HCEC 1CT (cell line): ENCODE measurements around the gene ZNF227.
"Not testable (repeated sequence)": the region's sequence is repeated elsewhere in the genome, so short reads cannot be mapped to it uniquely, and the experiment has no call there.

Experiments
- DNase-seq: peaks from one replicate; pipeline ENCODE4 v3.0.0-alpha.2; 2017

The ZNF227 gene

GRCh38 chr19:44253392-44253791 is 41.1 kb downstream of the ZNF227 start:
- DNase-seq: not testable (repeated sequence)

- DNase-seq: no peak
These were observed 42.2 kb downstream of the ZNF227 start for GRCh38 chr19:44254496-44254895.

DNA sequence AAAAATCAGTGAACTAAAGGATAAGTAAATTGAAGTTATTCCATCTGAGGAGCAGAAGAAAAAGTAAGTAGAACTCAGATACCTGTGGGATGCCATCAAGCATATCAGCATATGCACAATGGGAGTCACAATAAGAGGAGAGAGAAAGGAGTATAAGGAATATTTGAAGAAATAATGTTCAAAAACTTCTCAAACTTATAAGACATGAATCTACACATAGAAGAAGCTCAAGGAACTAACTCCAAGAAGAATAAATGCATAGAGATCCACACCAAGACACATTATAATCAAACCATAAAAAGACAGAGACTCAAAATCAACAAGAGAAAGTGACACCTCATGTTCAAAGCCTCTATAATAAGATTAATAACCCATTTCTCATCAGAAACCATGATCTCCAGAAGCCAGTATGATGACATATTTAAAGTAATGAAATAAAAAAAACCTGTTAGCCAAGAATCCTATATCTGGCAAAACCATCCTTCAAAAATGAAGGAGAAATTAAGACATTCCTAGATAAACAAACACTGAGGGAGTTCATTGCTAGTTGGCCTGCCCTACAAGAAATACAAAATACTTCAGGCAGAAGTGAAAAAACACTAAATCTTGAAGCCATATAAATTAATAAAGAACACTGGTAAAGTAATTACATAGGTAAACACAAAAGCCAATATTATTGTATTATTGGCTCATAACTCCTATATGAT is 43.5 kb downstream of the ZNF227 start:
- DNase-seq: no peak

GRCh38 chr19:44258136-44258535 is 45.8 kb downstream of the ZNF227 start:
- DNase-seq: no peak

DNA sequence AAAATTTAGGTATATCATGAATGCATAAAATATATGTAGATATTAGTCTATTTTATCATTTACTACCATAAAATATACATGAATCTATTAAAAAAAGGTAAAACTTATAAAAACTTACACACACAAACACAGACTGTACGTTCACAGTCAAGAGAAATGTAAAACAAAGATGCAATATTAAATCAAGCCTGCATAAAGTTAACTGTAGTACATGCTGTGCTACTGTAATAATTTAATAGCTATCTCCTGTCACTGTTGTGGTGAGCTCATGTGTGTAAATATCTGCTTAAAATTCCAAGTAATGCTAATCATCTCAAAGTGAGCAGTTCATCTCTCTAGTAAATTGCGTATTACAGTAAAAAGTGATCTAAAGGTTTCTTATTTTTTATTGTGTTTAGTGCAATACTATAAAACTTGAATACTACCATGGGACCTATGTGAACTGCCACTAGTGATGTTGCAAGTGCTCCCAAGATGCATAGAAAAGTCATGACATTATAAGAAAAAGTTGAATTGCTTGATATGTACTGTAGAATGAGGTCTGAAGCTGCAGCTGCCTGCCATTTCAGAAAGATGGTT is 46.6 kb downstream of the ZNF227 start:
- no peak for DNase-seq

- no peak for DNase-seq
These were observed 48.0 kb downstream of the ZNF227 start for GRCh38 chr19:44260343-44260681.

DNA sequence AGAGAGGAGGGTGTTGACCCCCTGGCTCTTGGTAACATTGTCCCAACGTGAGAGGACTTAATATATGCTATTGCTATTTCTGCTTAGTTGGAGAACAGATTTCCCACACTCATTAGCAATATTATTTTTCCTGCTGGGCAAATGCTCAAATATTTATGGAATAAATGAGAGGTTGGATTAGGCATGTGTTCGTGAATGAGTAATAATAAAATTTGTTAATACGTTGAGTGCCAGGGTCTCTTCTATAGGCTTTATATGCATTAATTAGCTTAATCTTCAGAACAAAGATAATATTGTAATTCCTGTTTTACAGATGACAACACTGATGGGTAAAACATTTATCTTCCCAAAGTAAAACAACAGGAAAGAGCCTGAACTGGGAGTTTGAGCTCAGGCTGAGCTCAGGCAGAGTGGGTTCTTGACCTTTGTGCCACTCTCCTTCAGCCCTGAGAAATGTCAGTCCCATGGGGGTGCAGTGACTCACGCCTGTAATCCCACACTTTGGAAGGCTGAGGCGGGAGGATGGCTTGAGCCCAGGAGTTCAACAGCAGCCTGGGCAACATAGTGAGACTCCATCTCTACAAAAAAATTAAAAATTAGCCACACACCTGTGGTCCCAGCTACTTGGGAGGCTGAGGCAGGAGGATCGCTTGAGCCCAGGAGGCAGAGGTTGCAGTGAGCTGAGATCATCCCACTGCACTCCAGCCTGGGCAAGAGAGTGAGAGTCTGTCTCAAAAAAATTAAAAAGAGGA is 48.5 kb downstream of the ZNF227 start:
- peak; percentile 3 for DNase-seq

GRCh38 chr19:44277331-44277730 is 65.0 kb downstream of the ZNF227 start:
- no peak for DNase-seq

DNA sequence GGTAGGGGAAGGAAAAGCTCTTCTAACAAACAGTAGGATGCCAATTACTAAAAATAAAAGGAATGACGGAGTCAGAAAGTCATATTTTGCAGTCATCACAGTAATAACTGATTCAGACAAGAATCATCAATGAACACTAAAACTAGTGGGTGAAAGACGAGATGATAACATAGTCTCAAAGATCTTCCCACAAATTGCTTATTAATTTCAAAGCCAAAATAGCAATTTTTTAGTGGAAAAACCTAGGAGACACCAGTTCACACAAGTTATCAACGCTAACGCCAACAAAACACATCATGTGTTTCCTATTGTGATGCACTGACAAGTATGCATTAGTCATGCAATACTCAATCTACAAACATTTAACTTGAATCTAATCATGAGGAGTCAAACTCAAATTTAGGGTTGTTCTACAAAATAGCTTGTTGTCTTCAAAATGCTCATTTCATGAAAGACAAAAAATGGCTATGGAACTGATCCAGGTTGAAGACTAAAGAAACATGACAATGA is 65.9 kb downstream of the ZNF227 start:
- peak; percentile 69 for DNase-seq

DNA sequence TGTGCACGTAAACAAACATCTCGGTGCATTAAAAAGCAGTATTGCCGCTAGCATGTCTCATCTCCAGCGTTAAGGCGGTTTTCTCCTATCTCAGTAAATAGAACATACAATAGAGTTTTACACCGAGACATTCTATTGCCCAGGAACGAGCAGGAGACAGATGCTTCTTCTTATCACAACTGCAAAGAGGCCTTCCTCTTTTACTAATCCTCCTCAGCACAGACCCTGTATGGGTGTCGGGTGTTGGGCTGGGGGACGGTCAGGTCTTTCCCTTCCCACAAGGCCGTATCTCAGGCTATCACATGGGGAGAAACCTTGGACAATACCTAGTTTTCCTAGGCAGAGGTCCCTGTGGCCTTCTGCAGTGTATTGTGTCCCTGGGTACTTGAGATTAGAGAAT is 68.6 kb downstream of the ZNF227 start:
- DNase-seq: no peak

DNA sequence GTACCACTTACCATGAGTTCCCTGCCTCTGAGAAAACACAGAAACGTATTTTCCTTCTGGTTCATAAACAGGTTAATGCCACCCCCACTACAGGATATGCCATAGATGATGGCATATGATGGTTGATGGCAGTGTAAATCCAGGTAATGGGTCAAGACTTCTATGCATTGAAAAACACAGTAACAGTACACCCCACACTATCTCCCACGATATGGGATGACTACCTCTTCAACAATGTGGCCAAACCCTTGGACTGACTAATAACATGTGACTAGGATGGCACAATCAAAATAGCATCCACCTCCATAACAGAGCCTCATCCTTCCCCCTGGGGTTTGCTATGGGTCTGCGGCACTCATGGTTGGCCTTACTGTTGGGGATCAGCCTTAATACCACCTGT is 70.5 kb downstream of the ZNF227 start:
- DNase-seq: peak; percentile 32

DNA sequence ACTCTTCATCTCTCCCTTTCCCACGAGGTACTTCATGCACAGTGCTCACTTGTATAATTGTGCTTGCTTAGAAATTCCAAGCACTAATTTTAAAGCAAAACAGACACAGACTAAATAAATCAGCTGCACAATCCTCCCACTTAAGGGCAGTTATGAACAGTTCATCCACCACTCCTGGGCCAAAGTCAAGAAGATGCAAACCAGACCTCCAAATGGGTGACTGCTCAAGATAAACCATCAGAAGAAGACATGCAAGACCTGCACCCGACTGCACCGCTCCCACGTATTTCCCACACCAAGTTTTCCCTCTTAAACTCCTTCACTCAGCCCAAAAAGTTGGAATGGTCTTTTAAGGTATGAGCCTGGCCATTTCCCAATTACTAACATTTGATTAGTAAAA is 72.6 kb downstream of the ZNF227 start:
- DNase-seq: no peak
